ENCODE measurements around the gene RFX4.

The RFX4 gene

DNA sequence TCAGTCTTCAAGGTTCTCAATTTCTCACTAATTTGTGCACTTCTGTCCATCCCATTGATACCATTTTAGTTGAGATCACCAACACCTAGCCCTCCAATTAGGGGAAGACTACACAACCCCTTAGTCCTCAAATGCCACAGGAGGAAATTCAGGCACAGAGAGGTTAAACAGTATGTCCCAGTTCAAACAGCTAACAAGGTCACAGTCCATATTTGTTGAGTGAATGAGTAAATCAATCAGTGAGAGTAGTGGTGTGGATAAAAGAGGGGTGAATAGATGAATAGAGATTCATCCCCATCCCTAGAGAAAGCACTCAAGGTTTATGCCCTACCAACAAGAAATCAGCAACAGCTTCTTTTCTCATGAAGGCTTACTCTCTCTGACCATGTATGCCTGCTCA is 97.5 kb downstream of the RFX4 start:
- no peak for TF ChIP-seq GATA3 (IDR thresholded peaks at IDR 0.05; ENCODE audit: low read depth, low read length)
- no peak for TF ChIP-seq GATA2 (IDR thresholded peaks at IDR 0.05; ENCODE audit: low read depth, low read length)

DNA sequence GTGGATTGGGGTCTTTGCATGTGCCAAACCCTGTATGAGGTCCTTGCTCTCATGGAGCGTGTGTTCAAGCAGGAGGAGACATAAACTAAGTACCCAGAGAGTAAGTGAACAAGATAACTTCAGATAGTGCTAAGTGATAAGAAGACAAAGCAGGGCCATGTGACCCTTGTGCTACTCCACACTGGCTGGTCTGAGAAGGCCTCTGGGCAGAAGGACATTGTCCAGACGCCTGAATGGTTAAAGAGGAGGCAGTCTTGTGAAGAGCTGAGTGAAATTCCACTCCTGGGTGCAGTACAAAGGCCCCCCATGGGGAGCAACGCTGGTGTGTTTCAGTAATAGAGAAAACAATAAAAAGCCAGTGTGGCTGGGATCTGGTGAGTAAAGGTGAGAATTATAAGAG is 98.4 kb downstream of the RFX4 start:
- TF ChIP-seq GATA2 (IDR thresholded peaks at IDR 0.05; ENCODE audit: low read depth, low read length) (no peak), GATA3 (IDR thresholded peaks at IDR 0.05; ENCODE audit: low read depth, low read length) (no peak)

DNA sequence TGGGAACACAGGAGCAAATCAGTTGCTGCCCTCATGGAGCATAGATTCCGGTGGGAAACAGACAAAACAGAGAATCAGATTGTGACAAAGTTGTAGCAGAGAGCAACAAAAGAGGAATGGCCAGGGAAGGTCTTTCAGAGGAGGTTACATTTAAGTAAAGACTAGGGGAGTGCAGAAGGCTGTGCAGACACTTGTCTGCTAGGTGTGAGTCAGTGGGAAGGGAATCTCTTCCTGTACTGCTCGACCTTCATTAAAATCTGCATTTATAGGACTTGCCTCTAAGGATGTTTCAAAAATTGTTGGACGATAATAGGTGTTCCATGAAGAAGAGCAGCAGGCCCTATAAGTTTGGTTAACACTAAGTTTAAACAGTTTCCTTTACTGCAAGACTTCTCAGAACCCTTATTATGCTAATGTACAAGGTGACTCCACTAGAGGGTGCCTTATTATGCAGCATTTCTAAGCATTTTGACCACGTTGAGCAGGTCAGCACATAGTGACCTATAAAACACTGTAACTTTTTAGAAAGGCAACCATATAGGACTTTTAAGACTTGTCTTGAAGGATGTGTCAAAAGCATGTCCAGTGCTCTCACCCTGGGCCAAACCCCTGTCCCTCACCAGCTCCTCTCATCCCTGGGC is 99.9 kb downstream of the RFX4 start:
- TF ChIP-seq GATA3 (IDR thresholded peaks at IDR 0.05; ENCODE audit: low read depth, low read length) = no peak
- no peak for TF ChIP-seq GATA2 (IDR thresholded peaks at IDR 0.05; ENCODE audit: low read depth, low read length)

DNA sequence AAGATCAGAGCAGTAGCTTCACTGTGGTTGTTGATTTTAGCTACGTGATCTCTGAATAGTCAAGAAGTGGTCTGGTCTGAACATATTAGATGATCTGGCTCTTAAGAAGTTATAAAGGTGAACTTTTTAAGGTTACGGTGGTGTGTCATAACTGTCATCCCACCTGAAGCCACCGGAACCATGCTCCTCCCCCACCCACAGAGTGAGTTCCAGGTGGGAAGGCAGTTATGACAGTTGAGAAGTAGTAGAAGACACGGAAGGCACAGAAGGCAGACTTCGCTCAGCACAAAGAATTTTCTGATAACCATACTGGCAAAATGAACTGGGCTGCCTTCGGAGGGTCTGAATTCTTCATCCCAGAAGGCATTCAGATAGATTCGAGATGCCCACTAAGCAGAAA is 101.7 kb downstream of the RFX4 start:
- TF ChIP-seq GATA3 (IDR thresholded peaks at IDR 0.05; ENCODE audit: low read depth, low read length) (no peak), GATA2 (IDR thresholded peaks at IDR 0.05; ENCODE audit: low read depth, low read length) (no peak)

DNA sequence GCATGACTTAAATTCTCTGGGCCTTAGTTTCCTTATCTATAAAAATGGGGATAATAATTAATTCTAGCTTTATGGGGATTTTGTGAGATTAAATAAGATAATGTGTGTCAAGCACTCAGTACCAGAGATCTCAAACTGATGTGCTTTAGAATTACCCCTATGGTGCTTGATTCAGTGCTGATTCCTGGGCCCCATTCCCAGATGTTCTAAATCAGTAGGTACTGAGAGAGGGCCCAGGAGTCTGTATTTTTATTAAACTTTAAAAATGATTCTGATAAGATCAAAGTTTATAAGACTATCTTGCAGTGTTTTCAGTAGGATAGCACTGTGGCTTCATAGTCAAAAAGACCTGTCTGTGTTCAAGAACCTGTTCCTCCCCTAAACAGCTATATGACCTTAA is 102.6 kb downstream of the RFX4 start:
- TF ChIP-seq GATA3 (IDR thresholded peaks at IDR 0.05; ENCODE audit: low read depth, low read length) = no peak
- no peak for TF ChIP-seq GATA2 (IDR thresholded peaks at IDR 0.05; ENCODE audit: low read depth, low read length)

DNA sequence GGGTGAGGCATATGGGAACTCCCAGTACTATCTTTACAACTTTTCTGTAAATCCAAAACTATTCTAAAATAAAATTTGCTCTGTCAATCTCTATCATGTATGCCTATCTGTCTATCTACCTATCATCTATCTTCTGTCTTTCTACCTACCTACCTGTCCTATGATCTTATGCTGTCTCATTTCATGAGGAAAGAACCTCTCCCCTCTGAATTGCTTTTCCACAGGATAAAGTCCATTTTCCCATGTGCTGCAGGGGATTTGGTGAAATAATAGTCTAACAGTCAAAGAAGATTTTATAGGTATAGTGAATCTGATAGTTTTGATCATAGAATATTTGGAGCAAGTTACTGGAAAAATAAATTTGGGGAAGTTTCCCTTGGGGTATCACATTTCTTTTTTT is 104.9 kb downstream of the RFX4 start:
- TF ChIP-seq GATA2 (IDR thresholded peaks at IDR 0.05; ENCODE audit: low read depth, low read length) = no peak
- TF ChIP-seq GATA3 (IDR thresholded peaks at IDR 0.05; ENCODE audit: low read depth, low read length) = no peak

DNA sequence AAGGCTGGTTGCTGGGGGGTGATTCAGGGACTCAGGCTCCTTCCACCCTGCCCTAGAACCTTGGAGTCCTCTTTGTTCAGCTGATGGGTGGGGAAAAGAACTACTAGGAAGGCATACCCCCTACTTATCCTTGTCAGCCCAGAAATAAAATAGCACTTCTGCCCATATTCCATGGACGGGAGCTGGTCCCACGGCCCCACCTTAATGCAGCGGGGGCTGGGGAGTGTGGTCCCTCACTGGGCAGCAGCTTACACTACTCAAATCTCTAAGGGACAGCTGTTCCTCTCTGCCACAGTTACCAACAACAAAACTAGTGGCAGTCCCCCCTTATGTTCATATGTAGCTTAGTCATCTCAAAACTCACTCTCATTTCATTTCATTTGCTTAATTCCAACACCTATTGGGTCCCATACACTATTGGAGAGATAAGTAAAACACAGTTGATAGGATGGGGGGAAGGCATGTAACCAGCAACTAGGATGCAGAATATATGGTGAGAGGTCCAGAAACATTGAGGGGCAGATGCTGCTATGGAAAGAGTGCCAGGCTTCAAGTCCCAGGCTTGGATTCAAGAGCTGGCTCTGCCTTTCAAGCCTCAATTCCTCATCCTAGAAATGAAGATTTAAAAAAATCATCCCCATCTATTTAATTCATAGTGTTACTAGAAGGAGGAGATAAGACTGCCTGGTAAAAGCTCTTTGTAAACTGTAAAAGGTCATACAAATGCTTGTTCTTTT is 107.9 kb downstream of the RFX4 start:
- TF ChIP-seq GATA2 (IDR thresholded peaks at IDR 0.05; ENCODE audit: low read depth, low read length) = no peak
- no peak for TF ChIP-seq GATA3 (IDR thresholded peaks at IDR 0.05; ENCODE audit: low read depth, low read length)

DNA sequence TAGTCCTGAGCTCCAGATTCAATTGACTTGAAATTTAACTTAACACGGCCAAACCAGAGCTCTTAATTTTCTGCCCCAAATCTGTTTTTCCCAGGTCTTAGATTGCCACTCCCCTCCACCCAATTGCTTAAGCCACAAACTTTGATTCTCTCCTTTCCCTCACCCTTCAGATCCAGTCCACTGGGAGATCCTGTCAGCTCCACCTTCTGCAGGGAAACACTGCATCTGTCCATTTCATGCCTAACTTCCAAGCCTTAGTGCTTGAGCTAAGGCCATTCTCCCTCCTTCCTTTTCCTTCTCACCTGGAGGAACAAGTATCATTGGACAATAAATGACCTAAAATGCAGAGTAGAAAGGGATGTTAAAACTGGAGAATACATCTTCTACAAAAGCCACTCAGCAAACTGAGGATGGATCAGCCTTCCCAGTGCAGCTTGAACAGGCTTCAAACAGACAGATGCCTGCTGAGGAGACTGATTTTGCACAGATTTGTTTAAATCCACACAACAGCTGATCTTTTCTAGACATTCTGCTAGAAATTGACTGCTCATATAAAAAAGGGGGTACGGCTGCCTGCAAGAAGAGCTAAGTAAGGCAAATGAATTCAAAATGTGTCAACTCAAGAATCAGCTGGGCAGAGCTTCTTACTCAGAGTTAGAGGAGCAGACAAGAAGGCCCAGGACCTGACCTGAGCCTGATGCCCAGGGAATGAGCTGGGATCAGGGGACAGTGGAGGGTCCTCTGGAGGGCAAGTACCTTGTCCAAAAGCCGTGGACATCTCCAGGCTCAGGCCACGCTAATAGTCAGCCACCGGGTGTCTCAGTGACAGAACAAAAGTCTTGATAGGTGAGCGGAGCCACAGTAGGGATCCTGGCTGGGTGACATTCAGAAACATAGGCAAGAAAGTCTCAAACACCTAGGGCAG is 110.4 kb downstream of the RFX4 start:
- TF ChIP-seq GATA2 (IDR thresholded peaks at IDR 0.05; ENCODE audit: low read depth, low read length) (no peak), GATA3 (IDR thresholded peaks at IDR 0.05; ENCODE audit: low read depth, low read length) (no peak)

DNA sequence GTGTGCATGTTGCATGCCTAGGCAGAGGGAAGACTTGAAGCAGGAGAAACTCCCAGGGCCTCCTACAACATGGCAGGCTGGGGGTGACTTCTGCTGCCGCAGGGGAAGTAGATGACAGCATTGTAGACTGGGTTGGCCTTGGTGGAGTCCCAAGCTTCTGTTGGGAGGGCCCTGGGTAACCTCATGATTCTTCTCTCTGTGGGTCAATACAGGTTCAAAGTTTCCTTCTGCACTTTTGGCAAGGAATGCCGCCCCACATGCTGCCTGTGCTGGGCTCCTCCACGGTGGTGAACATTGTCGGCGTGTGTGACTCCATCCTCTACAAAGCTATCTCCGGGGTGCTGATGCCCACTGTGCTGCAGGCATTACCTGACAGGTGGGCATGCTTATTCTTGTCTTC is 113.3 kb downstream of the RFX4 start:
- TF ChIP-seq GATA2 (IDR thresholded peaks at IDR 0.05; ENCODE audit: low read depth, low read length) (no peak), GATA3 (IDR thresholded peaks at IDR 0.05; ENCODE audit: low read depth, low read length) (no peak)

DNA sequence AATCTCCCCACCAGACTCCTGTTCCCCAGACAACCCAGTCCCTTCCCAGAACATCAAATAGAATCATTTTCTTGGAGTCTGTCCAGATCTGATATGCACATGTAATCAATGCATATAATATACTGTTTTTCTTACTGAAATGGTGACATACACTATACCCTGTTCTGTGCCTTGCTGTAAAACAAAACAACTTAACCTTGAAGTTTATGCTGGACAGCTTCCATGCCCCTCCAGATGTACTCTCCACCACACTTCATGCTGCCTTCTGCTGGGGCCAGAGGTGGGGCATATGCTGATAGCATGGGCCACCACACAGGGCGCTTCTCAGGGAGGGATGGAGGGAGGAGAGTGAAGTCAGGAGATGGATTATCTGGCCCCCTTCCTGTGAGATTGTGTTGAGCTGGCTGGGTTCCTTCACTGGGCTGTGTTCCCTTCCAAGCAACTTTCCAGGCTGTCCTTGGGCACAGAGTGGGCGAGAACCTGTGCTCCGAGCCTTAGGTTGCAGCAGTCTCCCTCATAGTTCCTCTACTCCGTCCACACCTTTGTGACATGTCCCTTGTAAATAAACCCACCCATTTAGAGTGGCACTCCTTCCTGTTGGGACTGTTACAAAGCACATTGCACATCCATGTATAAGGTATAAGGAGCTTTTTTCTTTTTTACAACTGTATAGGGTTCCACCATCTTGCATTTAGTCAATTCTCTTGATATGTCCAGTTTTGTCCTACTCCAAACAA is 114.0 kb downstream of the RFX4 start:
- TF ChIP-seq GATA3 (IDR thresholded peaks at IDR 0.05; ENCODE audit: low read depth, low read length) (no peak; the same call in 1 of the 2 replicates), GATA2 (IDR thresholded peaks at IDR 0.05; ENCODE audit: low read depth, low read length) (peak; percentile 25; the same call in 1 of the 2 replicates)

DNA sequence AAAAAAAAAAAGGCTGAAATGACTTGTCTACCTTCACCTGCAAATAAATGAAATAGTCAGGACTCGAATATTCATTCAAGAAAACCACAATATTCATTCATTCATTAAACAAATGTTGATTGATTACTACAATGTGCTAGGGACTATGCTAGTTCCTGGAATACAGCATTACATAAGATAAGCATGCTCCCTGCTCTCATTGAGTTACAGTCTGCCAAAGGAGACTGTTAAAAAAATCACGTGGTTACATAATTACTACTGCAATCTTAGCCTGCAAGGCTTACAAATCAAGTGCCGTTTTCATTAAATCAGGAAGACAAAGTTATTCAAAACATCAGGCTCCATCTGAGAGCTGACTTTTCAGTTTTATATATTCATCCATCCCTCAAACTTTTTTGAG is 121.3 kb downstream of the RFX4 start:
- TF ChIP-seq GATA3 (IDR thresholded peaks at IDR 0.05; ENCODE audit: low read depth, low read length) = no peak
- TF ChIP-seq GATA2 (IDR thresholded peaks at IDR 0.05; ENCODE audit: low read depth, low read length) = no peak

DNA sequence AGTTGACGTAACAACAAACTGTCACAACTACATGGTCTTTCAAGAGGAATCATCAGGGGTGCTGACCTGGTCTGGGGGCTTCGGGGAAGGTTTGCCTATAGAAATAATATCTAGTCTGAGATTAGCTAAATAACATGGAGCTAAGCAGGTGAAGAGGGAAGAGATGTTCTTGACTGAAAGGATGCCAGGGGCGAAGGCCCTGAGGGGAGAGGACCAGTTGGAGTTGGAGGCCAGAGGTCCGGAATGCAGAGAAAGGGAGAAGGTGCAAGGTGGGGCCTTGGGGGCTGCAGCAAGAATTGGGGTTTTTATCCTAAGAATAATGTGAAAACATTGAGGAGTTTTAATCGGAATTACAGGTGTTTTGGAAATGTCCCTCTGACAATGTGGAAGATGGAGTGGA is 123.2 kb downstream of the RFX4 start:
- no peak for TF ChIP-seq GATA2 (IDR thresholded peaks at IDR 0.05; ENCODE audit: low read depth, low read length)
- no peak for TF ChIP-seq GATA3 (IDR thresholded peaks at IDR 0.05; ENCODE audit: low read depth, low read length)

DNA sequence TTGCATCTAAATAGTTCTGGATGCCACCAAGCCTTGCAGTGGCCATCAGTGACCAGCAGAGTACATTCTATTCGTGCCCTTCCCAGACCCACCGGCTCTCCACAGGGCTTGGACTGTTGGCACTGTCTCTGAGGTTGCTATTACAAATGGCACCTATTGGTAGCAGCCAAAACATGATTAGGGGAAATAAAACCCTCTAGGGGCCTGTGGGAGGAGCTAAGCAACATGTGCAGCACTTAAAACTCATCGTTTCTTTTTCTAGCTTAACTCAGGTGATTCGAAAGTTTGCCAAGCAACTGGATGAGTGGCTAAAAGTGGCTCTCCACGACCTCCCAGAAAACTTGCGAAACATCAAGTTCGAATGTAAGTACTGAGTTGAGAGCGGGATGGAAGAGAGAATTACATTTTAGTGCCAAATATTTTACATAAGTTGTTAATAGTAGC is 126.3 kb downstream of the RFX4 start:
- TF ChIP-seq GATA2 (IDR thresholded peaks at IDR 0.05; ENCODE audit: low read depth, low read length) (no peak), GATA3 (IDR thresholded peaks at IDR 0.05; ENCODE audit: low read depth, low read length) (no peak)
